Nephron (organoid): ENCODE data around the gene MON1A.

Experiments
- H3K27ac Mint-ChIP-seq, 3 experiments: 2 replicates each; pipeline ENCODE4 v1.8.0; 2020; ENCODE audit warnings: mixed read lengths in 3 of 3, mild to moderate bottlenecking in 2 of 3, moderate library complexity in 1 of 3
- H3K27me3 Mint-ChIP-seq: 2 replicates; pipeline ENCODE4 v1.8.0; 2021; ENCODE audit warnings: low read depth, mild to moderate bottlenecking, moderate library complexity, mixed read lengths
- H3K36me3 Mint-ChIP-seq: 2 replicates; pipeline ENCODE4 v1.8.0; 2020; ENCODE audit warnings: low read depth, mixed read lengths
- H3K4me1 Mint-ChIP-seq: 2 replicates; pipeline ENCODE4 v1.8.0; 2020; ENCODE audit warnings: mixed read lengths
- H3K4me3 Mint-ChIP-seq, 3 experiments: 2 replicates each; pipeline ENCODE4 v1.8.0; 2020; ENCODE audit warnings: mild to moderate bottlenecking in 3 of 3, mixed read lengths in 3 of 3, moderate library complexity in 2 of 3
- H3K9me3 Mint-ChIP-seq: 2 replicates; pipeline ENCODE4 v1.8.0; 2020; ENCODE audit warnings: mixed read lengths
- TF ChIP-seq, protein P1 (sequence below), 3 experiments: fragments of 200-600 bp; sonication (generic); IDR thresholded peaks; one replicate each; pipeline ENCODE4 v1.5.0; 2021; ENCODE audit warnings: antibody characterized with exemption in 3 of 3; ENCODE audit not compliant: unreplicated experiment in 3 of 3

Gene MON1A

GRCh38 chr3:49871531-49872153 lies 58.0 kb downstream of the MON1A start:
- no peaks in the 10 kb centered on the region for H3K36me3 Mint-ChIP-seq
- H3K9me3 Mint-ChIP-seq, result no peaks in the 10 kb centered on the region
- TF ChIP-seq, protein P1, sequence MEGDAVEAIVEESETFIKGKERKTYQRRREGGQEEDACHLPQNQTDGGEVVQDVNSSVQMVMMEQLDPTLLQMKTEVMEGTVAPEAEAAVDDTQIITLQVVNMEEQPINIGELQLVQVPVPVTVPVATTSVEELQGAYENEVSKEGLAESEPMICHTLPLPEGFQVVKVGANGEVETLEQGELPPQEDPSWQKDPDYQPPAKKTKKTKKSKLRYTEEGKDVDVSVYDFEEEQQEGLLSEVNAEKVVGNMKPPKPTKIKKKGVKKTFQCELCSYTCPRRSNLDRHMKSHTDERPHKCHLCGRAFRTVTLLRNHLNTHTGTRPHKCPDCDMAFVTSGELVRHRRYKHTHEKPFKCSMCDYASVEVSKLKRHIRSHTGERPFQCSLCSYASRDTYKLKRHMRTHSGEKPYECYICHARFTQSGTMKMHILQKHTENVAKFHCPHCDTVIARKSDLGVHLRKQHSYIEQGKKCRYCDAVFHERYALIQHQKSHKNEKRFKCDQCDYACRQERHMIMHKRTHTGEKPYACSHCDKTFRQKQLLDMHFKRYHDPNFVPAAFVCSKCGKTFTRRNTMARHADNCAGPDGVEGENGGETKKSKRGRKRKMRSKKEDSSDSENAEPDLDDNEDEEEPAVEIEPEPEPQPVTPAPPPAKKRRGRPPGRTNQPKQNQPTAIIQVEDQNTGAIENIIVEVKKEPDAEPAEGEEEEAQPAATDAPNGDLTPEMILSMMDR (IDR thresholded peaks at IDR 0.05; ENCODE audit: unreplicated experiment in 3 of 3), result no peak
- H3K27ac Mint-ChIP-seq, result no peak overlapping the region
- H3K4me1 Mint-ChIP-seq, result peaks cover 7% of the 10 kb centered on the region
- H3K4me3 Mint-ChIP-seq, result peak overlapping the region in 1 of 3 experiments; percentile 28
- H3K27me3 Mint-ChIP-seq, result peaks cover 45% of the 10 kb centered on the region

DNA sequence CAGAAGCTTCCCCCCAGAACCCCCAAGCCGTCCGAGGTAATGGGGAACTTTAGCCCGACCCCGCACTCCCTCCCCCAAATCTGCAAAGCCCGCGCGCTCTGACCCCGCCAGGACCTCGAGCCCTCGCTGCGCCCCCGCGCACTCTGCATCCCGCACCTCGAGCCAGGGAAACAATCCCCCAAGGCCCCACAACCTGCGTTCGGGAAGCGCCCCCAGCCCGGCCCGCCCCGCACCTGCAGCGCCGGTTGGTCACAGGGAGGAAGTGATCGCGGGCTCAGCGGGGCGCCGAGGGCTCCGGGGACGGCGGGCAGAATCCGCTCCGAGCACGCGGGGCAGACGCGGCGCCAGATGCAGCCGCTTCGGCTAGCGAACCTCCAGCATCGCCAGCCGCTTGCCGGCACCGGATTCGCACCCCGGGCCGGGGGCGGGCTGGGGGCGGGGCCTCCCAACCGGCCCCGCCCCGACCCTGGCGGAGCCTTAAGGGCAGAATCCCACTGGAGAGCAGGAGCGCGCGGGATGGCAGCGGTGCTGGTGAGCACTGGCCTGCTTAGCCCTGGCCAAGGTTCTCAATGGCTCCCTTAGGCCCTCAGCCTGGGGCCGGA lies 60.0 kb downstream of the MON1A start, which contains the start of gene CAMKV:
Gene CAMKV (minus strand): TSS at position 382 of the 602 bp plus-strand sequence. CDS start 7,518 bp downstream, outside the sequence.
- Mint-ChIP-seq H3K4me3 (peak within 1 kb of the TSS; percentile 42 to 62 (median 54)), H3K4me1 (peaks cover 11% of the 10 kb centered on the region), H3K36me3 (no peaks in the 10 kb centered on the region), H3K27ac (no peak within 1 kb of the TSS), H3K9me3 (no peaks in the 10 kb centered on the region), H3K27me3 (peaks cover 50% of the 10 kb centered on the region)
- TF ChIP-seq, protein P1 (IDR thresholded peaks at IDR 0.05; ENCODE audit: unreplicated experiment in 3 of 3), result no peak

DNA sequence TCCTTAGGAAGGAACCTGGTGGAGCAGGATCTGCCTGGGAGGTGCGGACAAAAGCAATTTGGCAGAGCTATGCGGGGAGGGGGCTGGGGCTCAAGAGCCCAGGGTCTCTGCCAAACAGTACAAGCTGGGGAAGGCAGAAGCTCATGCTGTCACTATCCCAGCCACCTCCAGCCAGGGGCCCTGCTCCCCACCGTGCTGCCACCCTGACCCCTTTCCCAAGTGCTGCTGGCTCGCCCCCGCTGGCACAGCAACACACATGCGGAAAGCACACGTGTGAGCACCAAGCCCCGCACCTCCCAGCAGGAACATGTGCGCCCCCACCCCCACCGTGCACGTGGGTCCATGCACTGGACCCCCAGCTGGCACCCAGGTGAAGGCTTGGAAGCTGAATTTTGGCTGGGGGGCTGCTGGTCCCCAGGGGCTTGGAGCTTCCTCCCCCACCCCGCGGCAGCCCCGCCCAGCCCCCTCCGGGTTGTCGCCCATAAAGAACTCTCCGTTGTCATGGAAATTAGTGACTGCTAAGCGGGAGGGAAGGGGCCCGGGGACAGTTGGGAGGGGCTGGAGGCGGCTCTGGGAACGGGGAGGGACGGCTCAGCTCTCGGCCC lies 60.6 kb downstream of the MON1A start:
- no peaks in the 10 kb centered on the region for H3K9me3 Mint-ChIP-seq
- H3K27me3 Mint-ChIP-seq, result peaks cover 53% of the 10 kb centered on the region
- H3K4me3 Mint-ChIP-seq, result peak overlapping the region; percentile 42 to 62 (median 54)
- H3K36me3 Mint-ChIP-seq, result no peaks in the 10 kb centered on the region
- H3K4me1 Mint-ChIP-seq, result peaks cover 11% of the 10 kb centered on the region
- TF ChIP-seq, protein P1 (IDR thresholded peaks at IDR 0.05; ENCODE audit: unreplicated experiment in 3 of 3), result no peak
- no peak overlapping the region for H3K27ac Mint-ChIP-seq

DNA sequence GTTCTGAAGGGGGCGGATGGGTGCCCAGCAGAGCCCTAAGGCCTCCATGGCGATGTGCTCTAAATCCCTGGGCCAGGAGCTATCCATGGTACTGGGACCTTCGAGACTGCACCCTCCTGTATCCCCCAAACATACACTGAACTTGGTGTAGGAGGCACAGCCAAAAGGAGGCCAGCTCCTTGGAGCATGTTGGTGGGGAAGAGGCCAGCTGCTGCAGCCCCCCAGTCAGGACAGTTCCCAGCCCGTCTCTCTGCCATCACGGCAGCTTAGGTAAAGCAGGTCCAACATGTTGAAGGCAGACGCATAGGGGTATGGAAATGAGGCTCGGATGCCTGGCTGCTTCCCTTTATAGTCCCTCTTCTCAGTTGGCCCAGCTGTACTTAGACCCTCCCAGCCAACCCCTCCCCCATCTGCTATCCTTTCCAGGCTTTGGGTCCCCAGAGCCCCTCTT lies 61.7 kb downstream of the MON1A start:
- no peaks in the 10 kb centered on the region for H3K9me3 Mint-ChIP-seq
- H3K4me3 Mint-ChIP-seq, result peak overlapping the region; percentile 32 to 62 (median 54)
- H3K27ac Mint-ChIP-seq, result no peak overlapping the region
- H3K4me1 Mint-ChIP-seq, result peaks cover 11% of the 10 kb centered on the region
- H3K27me3 Mint-ChIP-seq, result peaks cover 63% of the 10 kb centered on the region
- TF ChIP-seq, protein P1 (IDR thresholded peaks at IDR 0.05; ENCODE audit: unreplicated experiment in 3 of 3), result no peak
- no peaks in the 10 kb centered on the region for H3K36me3 Mint-ChIP-seq

GRCh38 chr3:49867400-49867799 lies 62.2 kb downstream of the MON1A start:
- TF ChIP-seq, protein P1 (IDR thresholded peaks at IDR 0.05; ENCODE audit: unreplicated experiment in 3 of 3), result no peak
- H3K27me3 Mint-ChIP-seq, result peaks cover 68% of the 10 kb centered on the region
- H3K4me1 Mint-ChIP-seq, result peaks cover 11% of the 10 kb centered on the region
- H3K9me3 Mint-ChIP-seq, result no peaks in the 10 kb centered on the region
- no peaks in the 10 kb centered on the region for H3K36me3 Mint-ChIP-seq
- peak overlapping the region in 2 of 3 experiments; percentile 32 to 54 for H3K4me3 Mint-ChIP-seq
- no peak overlapping the region for H3K27ac Mint-ChIP-seq
